ENCODE results near the gene MYRFL.

DNA sequence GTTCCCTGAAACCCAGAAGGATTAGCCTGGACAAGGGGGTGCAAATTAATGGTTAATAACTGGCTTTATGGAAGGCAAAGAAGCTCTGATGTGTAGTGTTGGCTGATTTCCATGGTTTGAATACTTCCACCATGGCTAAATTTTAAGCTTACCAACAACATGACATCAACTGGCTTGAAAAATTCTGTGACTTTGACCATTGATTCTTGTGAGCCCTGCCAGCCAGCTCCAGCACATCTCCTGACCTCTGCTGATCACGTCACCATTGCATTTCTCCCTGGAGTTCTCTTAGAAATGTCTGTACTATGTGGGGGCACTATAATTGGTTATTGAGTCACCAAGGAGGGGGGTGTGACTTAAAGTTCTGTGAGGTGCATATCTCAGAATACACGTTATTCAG is 171.2 kb downstream of the MYRFL start:
- TF ChIP-seq, protein P1, sequence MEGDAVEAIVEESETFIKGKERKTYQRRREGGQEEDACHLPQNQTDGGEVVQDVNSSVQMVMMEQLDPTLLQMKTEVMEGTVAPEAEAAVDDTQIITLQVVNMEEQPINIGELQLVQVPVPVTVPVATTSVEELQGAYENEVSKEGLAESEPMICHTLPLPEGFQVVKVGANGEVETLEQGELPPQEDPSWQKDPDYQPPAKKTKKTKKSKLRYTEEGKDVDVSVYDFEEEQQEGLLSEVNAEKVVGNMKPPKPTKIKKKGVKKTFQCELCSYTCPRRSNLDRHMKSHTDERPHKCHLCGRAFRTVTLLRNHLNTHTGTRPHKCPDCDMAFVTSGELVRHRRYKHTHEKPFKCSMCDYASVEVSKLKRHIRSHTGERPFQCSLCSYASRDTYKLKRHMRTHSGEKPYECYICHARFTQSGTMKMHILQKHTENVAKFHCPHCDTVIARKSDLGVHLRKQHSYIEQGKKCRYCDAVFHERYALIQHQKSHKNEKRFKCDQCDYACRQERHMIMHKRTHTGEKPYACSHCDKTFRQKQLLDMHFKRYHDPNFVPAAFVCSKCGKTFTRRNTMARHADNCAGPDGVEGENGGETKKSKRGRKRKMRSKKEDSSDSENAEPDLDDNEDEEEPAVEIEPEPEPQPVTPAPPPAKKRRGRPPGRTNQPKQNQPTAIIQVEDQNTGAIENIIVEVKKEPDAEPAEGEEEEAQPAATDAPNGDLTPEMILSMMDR (conservative IDR thresholded peaks at IDR 0.05 in 1 of 2, IDR thresholded peaks at IDR 0.05 in 1 of 2; ENCODE audit: extremely low read depth in 1 of 2, insufficient read depth in 1 of 2, low read depth in 1 of 2, low read length in 2 of 2): no peak
- TF ChIP-seq EZH2 (IDR thresholded peaks at IDR 0.05; ENCODE audit: borderline replicate concordance, low read length): no peak
